SH-SY5Y (cell line): ENCODE results near the gene DNAH1.

Experiments
- GATA2 ChIP-seq: IDR thresholded peaks from 2 replicates; pipeline ENCODE4 v1.6.1; 2011; ENCODE audit warnings: mild to moderate bottlenecking, low read depth, low read length
- GATA3 ChIP-seq: IDR thresholded peaks from 2 replicates; pipeline ENCODE4 v1.6.1; 2011; ENCODE audit warnings: low read depth, mild to moderate bottlenecking, low read length, moderate library complexity

DNAH1 gene

DNA sequence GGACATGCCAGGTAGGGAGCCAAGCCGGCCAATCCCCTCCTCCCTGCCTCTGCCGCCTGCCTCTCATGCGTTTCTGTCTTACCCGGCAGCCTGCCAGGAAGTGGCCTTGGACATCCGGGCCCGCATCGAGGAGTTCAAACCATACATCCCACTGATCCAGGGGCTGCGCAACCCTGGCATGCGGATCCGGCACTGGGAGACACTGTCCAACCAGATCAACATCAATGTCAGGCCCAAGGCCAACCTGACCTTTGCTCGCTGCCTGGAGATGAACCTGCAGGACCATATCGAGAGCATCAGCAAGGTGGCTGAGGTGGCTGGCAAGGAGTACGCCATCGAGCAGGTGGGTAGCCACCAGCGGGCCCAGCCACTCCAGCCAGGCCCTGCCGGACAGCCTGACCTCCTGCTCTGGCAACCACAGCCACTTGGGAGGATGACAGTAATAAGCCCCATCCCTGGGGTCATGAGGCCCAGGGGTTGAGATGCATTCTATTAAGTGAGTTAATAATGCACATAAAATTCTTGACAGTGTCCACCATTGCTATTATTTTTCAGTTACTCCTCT, 37.3 kb downstream of the DNAH1 start:
- no peak for TF ChIP-seq GATA3
- no peak for TF ChIP-seq GATA2

DNA sequence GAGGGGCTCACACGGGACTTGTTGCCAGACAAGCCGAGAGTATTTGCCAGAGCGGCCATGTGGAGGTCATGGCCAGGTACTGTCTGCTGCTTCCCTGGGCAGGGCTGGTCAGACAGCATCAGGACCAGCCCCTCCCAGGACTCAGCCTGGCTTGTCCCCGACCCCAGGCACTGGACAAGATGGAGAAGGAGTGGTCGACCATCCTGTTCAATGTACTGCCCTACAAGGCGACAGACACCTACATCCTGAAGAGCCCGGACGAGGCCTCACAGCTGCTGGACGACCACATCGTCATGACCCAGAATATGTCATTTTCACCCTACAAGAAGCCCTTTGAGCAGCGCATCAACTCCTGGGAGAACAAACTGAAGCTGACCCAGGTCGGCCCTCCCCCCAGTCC, 38.6 kb downstream of the DNAH1 start:
- no peak for TF ChIP-seq GATA2
- no peak for TF ChIP-seq GATA3

DNA sequence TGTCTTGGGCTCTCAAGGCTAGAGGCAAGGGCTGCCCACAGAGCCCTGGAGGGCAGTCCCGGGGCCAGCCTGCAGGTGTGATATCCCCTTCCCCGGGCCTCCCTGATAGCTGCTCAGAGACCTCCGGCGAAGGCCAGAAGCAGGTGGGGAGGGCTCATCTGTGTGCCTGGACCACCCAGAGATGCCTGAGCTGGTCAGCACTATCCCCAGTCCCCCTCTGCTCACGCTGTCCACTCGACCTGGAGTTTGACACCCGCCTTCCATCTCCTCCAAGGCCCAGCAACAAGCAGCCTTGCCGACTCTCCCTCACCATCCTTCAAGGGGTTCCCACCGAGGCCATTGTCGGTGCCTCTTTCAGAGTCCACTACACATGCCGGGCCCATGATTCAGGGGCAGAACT, 39.4 kb downstream of the DNAH1 start:
- TF ChIP-seq GATA3 (no peak), GATA2 (no peak)

DNA sequence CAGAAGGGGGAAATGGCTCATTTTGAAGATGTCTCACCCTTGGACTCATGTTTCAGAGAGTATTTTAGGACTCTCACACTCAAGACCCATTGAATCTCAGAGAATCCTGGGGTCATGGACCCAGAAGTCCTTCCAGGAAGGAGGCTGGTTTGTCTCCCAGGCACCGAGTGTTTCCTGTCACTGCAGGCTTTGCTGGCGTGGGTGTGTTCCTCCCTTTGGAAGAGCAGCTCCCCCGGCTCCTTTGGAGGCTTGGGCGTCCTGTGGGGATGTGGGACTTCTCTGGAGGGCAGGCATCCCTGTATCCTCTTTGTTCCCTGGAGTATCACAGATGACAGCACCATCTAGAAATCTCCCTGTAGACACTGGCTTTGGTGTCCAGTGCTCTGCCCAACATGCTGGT, 40.0 kb downstream of the DNAH1 start:
- no peak for TF ChIP-seq GATA2

DNA sequence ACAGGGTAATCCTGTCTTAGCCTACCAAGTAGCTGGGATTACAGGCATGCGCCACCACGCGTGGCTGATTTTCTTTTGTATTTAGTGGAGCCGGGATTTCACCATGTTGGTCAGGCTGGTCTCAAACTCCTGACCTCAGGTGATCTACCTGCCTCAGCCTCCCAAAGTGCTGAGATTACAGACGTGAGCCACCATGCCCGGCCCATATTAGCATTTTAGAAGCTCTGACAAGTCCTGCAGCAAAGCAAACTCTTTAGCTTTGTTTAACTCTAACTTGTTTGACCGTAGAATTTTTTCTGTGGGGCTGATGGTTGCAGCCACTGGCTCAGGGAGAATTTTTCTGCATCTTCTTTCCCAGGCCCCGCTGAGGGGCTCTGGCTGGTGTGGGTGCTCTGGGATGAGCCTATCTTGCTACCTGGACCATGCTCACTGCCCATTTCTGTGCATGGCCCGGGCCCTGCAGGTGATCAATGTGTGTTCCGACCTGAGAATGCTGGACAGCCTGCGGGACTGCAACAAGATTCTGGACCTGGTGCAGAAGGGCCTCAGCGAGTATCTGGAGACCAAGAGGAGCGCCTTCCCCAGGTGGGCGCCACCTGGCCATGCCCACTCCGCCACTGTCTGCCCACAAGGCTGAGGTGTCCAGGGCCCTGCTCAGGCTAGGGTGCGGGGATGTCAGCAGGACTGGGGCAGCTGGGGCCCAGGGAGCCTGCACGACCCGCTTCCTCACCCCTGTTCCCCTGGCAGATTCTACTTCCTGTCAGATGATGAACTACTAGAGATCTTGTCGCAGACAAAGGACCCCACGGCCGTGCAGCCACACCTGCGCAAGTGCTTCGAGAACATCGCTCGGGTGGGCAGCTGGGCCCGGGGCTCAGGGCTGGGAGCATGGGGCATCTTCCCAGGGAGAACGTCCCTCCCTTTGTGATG, 41.3 kb downstream of the DNAH1 start:
- TF ChIP-seq GATA3 (no peak), GATA2 (no peak)

DNA sequence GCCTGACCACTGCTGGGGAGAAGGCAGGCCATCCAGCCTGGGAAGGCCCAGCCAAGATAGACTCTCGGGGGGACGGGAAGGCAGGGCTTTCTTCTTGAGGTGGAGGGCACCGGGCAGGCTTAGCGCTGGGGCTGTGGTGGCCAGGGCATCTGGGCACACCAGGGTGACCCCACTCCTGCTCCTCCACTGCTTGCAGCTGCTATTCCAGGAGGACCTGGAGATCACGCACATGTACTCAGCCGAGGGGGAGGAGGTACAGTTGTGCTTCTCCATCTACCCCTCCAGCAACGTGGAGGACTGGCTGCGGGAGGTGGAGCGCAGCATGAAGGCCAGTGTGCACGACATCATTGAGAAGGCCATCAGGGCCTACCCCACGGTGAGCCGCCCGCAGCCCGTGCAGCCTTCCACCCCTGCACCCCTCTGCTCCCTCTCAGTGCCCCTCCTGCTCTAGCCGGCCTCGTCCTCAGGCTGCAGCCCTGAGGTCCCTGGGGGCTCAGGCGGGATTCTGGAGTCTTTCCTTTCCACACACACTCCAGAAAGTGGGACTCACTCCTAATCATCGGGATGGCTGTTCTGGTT, 42.3 kb downstream of the DNAH1 start:
- TF ChIP-seq GATA3 (no peak), GATA2 (no peak)

DNA sequence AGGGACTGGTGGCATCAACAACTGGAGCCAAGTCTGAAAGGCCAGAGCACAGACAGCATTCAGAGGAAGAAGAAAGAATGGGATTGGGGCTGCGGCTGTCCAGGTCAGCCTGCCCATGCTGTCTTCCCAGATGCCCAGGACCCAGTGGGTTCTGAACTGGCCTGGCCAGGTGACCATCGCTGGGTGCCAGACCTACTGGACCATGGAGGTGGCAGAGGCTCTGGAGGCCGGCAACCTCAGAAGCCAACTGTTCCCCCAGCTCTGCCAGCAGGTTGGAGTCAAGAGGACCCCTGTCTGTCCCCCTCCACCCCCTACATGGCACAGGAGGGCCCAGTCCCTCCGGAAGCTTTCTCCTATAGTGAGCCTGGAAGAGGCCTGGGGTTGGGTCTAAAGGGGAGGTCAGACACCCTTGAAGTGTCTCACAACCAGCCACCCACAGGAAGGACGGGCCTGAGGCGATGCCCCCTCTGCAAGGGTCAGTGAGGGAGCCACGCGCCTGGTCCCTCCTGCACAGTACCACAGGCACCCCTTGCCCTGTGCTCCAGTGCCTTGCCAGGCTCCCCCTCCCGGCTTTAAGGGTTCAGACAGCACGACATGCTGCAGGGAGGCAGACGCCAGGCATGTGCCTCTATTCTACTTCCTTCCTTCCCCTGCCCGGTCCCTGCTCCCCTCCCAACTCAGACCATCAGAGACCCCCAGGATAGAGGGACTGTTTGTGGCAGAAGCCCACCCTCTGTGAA, 43.2 kb downstream of the DNAH1 start:
- TF ChIP-seq GATA3 (no peak), GATA2 (no peak)

DNA sequence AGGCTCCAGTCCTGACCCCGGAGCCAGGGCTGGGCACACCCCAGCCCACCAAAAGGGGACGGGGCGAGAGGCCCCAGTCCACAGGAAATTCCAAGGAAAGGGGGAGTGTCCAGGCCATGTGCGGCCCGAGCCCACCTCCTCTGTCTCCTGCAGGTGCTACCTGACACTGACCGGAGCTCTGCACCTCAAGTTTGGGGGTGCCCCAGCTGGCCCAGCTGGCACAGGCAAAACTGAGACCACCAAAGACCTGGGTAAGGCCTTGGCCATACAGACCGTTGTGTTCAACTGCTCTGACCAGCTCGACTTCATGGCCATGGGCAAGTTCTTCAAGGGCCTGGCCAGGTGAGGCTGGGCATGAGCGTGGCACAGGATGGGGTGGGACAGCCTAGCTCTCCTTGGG, 44.9 kb downstream of the DNAH1 start:
- TF ChIP-seq GATA2 (no peak), GATA3 (no peak)

DNA sequence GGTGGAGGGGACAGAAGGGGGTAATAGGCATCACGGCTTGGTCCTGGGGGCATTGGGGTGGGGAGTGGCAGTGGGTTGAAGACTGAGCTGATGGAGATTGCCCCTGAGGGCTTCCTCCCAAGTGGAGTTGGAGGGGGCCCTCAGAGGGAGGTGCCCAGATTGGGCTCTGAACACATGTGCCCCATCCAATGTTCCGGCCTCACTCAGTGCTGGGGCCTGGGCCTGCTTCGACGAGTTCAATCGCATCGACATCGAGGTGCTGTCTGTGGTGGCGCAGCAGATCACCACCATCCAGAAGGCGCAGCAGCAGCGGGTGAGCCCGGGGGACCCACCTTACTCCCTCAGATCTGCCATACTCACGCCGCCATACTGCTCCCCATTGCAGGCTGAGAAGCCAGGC, 45.3 kb downstream of the DNAH1 start:
- TF ChIP-seq GATA2 = no peak
- no peak for TF ChIP-seq GATA3

DNA sequence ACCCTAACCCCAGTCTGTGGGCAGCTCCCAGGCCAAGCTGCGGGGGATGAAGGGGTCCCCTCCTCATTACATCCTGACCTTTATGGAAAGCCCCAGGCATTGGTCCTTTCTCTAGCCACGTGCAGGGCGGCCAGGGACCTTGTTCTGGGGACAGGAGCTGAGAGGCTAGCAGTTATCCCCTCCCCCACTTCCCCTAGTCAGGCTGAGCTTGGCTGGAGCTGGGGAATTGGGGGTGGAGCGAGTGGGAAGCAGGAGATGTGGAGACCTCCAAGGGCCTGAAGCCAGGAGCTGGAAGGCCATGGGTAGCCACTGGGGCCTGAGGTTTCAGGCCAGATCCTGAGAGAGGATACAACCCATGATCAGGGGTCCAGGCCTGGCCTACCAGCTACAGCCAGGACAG, 45.8 kb downstream of the DNAH1 start:
- no peak for TF ChIP-seq GATA3
- TF ChIP-seq GATA2 = no peak

DNA sequence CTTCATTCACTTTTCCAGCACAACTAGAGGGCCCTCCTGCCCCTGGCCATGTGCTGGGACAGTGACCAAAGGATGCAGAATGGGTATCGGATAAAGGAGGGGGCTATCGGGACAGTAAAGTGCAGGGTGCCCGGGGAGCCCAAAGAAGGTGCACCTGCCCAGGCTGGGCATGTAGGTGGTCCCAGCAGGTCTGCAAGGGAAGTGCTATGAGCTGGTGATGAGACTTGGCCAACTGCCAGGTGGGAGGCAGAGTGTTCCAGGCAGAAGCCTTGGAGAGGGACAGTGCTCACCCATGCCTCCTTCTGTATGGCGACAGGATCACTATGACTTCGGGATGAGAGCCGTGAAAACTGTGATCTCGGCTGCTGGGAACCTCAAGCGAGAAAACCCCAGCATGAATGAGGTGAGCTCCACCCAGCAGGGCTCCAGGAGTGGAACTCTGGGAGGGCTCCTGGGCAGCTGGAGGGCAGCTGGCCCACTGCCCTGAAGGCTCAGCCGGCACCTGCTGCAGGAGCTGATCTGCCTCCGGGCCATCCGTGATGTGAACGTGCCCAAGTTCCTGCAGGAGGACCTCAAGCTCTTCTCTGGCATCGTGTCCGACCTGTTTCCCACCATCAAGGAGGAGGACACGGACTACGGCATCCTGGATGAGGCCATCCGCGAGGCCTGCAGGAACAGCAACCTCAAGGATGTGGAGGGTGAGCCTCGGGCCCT, 48.4 kb downstream of the DNAH1 start:
- no peak for TF ChIP-seq GATA2
- TF ChIP-seq GATA3 = no peak

DNA sequence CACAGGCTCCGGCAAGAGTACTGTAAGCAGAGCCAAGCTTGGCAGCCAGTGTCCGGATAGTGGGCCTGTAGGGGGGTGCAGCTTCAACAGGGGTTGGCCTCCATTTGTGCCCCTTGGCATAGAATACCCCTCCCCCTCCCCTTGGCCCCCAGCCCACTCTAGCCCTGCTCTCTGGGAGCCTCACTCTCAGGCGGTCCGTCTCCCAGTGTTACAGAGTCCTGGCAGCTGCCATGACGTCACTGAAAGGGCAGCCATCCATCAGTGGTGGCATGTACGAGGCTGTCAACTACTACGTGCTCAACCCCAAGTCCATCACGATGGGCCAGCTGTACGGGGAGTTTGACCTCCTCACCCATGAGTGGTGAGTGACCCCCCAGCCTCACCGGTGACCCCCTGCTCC, 50.4 kb downstream of the DNAH1 start:
- TF ChIP-seq GATA3 = no peak
- TF ChIP-seq GATA2 = no peak

DNA sequence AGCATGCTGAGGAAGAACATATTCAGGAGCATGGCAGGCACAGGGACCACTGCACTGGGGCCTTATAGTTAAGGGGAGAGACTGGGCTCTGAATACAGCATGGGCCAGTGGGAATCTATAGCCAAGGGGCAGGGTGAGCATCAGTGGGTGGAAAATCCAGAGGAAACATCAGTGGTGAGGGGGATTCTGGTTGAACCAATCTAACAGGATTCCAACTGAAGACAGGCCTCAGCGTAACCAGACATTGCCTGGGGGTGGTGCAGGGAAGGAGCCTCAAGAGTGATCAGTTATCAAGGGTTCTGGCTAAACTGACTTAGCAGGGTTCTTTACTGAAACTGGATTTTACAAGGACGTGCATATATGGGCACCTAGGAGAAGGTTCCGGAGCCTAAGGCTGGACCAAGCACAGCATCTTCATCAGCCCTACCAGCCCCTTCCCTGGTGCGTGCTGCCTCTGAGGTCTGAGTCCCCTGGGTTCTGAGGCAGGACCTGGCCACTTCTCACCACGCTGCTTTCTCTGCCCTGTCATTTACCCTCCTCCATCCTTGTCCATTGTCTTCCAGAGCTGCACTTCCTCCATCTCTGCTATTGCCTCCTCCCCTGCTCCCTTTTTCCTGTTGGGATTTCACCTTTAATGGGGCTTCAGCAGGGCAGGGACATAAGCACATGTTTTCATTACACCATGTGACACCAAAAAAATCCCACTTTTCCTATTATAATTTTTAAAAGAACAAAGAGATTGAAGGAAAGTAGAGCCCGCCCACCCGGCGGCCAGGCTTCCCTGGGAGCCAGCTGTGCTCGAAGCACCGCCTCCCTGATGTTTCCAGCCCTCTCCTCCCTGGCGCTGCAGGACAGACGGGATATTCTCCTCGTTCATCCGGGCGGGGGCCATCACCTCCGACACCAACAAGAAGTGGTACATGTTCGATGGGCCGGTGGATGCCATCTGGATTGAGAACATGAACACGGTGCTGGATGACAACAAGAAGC, 52.1 kb downstream of the DNAH1 start:
- TF ChIP-seq GATA2 = no peak
- TF ChIP-seq GATA3 = no peak

DNA sequence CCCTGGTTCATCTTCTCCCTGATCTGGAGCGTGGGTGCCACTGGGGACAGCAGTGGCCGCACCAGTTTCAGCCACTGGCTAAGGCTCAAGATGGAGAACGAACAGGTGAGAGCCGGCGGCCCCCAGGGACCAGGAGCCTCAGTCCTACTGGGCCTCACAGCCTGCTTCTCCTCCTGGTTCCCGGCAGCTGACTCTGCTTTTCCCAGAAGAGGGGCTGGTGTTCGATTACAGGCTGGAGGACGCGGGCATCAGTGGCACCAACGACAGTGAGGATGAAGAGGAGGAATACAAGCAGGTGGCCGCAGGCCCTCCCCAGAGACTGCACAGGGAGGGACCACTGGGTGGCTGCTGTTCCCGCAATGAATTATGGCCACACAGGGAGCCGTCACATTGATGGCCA, 54.4 kb downstream of the DNAH1 start:
- no peak for TF ChIP-seq GATA3
- TF ChIP-seq GATA2 = no peak
